22Rv1 (cell line): ENCODE results near the gene NAV1.

Source experiments
- H3K27ac ChIP-seq: fragments of 450-650 bp; 2 replicates; pipeline ENCODE4 v1.5.1; 2017
- ZFX ChIP-seq: fragments of 450-650 bp; IDR thresholded peaks from 2 replicates; pipeline ENCODE4 v1.6.1; 2017; ENCODE audit warnings: antibody characterized with exemption, borderline replicate concordance
- TF ChIP-seq, protein P1 (sequence below): fragments of 450-650 bp; IDR thresholded peaks from 2 replicates; pipeline ENCODE4 v1.5.1; 2017; ENCODE audit warnings: mild to moderate bottlenecking

The NAV1 gene

DNA sequence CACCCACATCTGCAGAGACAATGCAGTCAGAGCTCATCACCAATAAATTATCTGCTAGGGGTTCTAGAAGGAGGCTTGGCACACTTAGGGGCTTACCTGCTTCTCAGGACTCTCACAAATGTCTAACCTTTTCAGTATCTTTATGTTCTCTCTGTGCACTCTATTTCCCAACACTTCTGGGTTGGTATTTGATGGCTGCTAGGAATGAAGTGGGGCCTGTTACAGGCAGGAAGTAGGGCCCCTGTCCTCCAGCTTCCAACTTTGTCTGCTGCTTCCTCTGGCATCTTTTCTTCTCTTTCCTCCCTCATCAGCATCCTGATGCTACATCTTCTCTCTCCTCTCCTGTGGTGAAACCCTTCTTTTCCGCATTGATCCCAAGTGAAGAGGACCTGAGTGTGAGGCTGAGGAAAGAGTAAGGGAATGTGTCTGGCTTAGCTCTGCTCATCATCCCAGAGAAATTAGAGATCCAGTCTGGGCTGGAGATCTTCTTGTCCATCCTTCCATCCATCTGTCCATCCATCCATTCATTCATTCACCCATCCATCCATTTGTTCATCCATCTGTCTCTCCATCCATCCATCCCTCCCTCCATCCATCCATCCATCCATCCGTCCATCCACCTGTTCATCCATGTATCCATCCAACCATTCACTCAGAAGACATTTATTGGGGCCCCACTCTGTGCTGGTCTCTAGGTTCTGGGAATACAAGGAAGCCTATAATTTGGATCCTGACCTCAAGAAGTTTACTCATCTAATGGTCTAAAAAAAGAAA is 29.1 kb upstream of the NAV1 start:
- no peak for TF ChIP-seq ZFX
- TF ChIP-seq, protein P1, sequence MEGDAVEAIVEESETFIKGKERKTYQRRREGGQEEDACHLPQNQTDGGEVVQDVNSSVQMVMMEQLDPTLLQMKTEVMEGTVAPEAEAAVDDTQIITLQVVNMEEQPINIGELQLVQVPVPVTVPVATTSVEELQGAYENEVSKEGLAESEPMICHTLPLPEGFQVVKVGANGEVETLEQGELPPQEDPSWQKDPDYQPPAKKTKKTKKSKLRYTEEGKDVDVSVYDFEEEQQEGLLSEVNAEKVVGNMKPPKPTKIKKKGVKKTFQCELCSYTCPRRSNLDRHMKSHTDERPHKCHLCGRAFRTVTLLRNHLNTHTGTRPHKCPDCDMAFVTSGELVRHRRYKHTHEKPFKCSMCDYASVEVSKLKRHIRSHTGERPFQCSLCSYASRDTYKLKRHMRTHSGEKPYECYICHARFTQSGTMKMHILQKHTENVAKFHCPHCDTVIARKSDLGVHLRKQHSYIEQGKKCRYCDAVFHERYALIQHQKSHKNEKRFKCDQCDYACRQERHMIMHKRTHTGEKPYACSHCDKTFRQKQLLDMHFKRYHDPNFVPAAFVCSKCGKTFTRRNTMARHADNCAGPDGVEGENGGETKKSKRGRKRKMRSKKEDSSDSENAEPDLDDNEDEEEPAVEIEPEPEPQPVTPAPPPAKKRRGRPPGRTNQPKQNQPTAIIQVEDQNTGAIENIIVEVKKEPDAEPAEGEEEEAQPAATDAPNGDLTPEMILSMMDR: no peak
- no peak overlapping the region for H3K27ac ChIP-seq

DNA sequence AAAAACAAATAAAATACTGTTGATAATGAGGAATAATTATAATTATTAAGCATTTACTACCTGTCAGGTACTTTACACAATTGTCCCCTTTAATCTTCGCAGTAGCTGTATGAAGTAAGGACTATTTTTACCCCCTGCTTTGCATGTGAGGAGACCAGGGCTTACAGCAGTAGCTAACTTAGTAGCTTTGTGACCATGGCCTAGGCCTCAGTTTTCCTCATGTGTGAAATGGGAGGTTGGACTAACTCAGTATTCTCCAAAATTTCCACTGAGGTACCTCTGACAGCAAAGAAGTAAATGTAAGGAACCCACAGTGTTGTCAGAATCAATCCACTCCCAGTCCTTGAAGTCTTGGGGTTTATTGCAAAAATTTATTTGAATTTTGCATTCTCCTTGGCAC is 28.2 kb upstream of the NAV1 start:
- no peak overlapping the region for H3K27ac ChIP-seq
- TF ChIP-seq, protein P1: no peak
- no peak for TF ChIP-seq ZFX

DNA sequence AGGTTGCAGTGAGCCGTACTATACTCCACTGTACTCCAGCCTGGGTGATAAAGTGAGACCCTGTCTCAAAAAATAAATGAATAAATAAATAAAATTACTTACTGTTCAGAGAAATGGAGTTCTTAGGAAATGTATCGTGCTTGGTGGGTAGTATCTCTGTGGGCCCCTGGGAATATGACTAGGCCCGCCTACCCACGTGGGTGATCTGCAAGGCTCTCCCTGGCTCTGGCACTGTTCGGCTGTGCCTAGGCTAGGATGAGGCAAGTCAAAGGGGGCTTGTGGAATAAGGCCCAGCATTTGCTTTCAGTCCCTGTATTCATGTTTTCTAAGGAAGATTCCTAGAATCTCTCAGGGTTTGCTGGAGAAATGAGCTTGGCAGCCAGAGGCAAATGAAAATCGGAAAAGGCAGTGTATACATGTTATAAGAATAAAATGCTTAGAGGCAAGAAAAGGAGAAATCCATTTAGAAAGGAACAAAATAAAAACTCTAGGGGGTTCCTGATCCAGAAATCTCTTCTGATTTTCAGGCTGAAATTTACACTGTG is 27.5 kb upstream of the NAV1 start:
- TF ChIP-seq, protein P1: no peak
- TF ChIP-seq ZFX: no peak
- peak overlapping the region; percentile 69 for H3K27ac ChIP-seq

DNA sequence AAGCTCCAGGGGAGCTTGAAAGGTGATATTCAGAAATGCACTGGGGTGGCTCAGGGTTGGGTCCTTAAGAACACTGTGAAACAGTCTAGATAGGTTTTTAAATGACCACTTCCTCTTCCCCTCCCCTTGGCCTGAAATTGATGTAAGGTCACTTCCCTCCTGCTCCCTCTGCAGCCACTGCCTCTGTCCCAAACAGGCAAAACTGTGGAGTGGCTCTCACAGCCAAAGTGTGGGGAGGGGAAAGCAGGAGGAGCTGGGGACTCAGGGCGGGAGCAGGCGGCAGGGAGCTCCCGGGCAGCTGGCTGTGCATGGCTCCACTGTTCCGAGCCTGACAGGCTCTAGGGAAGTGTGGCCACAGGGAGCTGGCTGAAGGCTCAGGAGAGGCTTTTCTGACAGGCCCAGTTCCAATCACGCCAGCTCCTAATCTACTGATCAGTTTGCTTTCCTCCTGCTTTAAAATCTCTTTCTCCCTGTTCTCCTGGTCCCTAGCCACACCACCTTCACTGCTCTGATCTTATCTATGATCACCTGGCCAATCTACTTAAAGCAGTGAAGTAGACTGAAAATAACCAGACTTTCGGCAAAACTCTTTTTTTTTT is 26.9 kb upstream of the NAV1 start:
- TF ChIP-seq, protein P1: no peak
- no peak for TF ChIP-seq ZFX

DNA sequence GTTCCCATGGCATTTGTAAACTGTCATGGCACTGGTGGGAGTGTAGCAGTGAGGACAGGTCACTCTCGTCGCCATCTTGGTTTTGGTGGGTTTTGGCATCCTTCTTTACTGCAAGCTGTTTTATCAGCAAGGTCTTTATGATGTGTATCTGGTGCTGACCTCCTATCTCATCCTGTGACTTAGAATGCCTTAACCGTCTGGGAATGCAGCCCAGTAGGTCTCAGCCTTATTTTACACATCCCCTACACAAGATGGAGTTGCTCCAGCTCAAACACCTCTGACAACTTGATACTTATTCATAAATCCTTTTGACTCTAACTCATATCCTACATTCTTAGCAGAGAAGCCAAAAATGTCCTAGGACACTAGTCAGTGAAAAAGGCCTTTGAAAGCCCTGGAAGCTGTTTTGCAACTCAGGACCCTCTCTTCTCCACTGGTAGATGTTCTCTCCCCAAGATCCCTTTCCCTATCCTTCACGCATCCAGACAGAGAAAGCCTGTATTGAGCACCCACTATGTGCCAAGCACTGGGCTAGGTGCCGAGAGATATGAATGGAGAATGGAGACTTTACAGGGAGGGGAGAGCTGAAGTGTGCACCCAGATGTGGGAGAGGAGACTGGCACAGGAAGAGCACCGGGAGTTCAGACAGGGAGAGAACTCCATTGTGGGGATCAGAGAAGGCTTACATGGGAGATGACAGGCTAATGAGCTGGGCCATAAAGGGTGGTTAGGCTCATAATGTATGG is 25.3 kb upstream of the NAV1 start:
- TF ChIP-seq ZFX: no peak
- TF ChIP-seq, protein P1: no peak
- no peak overlapping the region for H3K27ac ChIP-seq

More for the DNA sequence above, 26.9 kb upstream of the NAV1 start:
- peak overlapping the region; percentile 69 for H3K27ac ChIP-seq

DNA sequence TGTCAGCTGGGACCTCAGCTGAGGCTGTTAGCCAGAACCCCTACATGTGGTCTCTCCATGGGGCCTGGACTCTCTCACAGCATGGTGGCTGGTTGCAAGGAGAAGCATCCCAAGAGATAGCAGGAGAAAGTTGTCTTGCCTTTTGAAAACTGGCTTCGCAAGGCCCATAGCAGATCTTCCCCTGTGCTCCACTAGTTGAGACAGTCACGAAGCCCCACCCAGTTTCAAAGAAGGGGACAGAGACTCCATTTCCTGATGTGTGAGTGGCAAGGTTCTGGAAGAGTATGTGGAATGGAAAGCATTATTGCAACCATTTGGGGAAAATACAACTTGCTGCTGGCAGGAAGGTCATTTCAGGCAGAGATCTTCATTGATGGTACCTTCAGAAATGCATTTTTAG is 24.5 kb upstream of the NAV1 start:
- TF ChIP-seq ZFX: no peak
- TF ChIP-seq, protein P1: no peak

More for the DNA sequence above, 24.5 kb upstream of the NAV1 start:
- no peak overlapping the region for H3K27ac ChIP-seq
